Type B pancreatic cell (in vitro differentiated cells): ENCODE measurements around the gene RB1. TPM values are rescaled to one million over a fixed set of nuclear protein-coding genes. Genes with fewer than 3 reads are reported as not detected.

Source experiments
- DNase-seq: peaks from one replicate; pipeline ENCODE4 v3.0.0; 2021; ENCODE audit warnings: mixed read lengths; ENCODE audit not compliant: unreplicated experiment; ENCODE audit errors: extremely low spot score
- H3K27ac Mint-ChIP-seq: 2 replicates; pipeline ENCODE4 v1.8.0; 2021; ENCODE audit warnings: mild to moderate bottlenecking, mixed read lengths
- H3K27me3 Mint-ChIP-seq: 2 replicates; pipeline ENCODE4 v1.8.0; 2021; ENCODE audit warnings: mixed read lengths
- H3K36me3 Mint-ChIP-seq: 2 replicates; pipeline ENCODE4 v1.8.0; 2021; ENCODE audit warnings: mixed read lengths
- H3K4me1 Mint-ChIP-seq: one replicate; pipeline ENCODE4 v1.8.0; 2021; ENCODE audit warnings: mixed read lengths; ENCODE audit not compliant: unreplicated experiment
- H3K4me3 Mint-ChIP-seq: 2 replicates; pipeline ENCODE4 v1.8.0; 2021; ENCODE audit warnings: mild to moderate bottlenecking, mixed read lengths
- H3K9me3 Mint-ChIP-seq: 2 replicates; pipeline ENCODE4 v1.8.0; 2021; ENCODE audit warnings: mixed read lengths
- total RNA-seq: library from RNA; stranded (reverse); gene quantifications from 2 replicates; pipeline ENCODE4 v1.2.1, GENCODE V29; 2021; ENCODE audit warnings: low replicate concordance
- TF ChIP-seq, protein P1 (sequence below): fragments of 200-600 bp; sonication (generic); conservative IDR thresholded peaks from 2 replicates; pipeline ENCODE4 v1.5.0; 2021; ENCODE audit warnings: antibody characterized with exemption, mild to moderate bottlenecking

Gene RB1
- total RNA-seq, 1 donor from 2014 or later, result 26.6 TPM

DNA sequence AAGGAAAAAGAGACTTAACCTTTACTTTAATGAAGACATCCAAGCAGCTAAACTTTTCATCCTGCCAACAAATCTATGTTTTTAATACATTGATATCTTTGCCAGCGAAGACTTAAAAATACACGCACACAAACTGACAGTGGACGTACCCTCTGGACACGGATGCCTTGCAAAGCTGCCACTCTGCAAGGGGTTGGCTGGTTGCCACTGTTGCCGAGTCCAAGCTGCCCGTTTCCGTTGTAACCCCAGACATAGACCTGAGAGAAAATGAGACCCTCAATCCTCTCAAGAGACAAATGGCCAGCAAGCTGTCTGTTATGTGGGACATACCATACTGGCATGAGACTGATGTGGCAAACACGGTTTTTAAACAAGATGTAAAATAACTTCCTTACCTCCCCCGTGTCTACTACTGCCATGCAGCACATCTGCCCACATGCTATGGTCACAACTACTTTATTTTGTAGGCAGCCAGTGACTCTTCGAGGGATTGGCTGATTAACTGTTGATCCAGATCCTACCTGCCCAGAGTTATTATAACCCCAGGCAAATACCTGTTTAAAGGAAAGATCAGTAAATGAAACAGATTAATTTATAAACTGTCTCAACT, 208.2 kb downstream of the RB1 start:
- no peak overlapping the region for H3K4me3 Mint-ChIP-seq
- no peak overlapping the region for H3K27ac Mint-ChIP-seq
- no peaks in the 10 kb centered on the region for H3K9me3 Mint-ChIP-seq
- TF ChIP-seq, protein P1, sequence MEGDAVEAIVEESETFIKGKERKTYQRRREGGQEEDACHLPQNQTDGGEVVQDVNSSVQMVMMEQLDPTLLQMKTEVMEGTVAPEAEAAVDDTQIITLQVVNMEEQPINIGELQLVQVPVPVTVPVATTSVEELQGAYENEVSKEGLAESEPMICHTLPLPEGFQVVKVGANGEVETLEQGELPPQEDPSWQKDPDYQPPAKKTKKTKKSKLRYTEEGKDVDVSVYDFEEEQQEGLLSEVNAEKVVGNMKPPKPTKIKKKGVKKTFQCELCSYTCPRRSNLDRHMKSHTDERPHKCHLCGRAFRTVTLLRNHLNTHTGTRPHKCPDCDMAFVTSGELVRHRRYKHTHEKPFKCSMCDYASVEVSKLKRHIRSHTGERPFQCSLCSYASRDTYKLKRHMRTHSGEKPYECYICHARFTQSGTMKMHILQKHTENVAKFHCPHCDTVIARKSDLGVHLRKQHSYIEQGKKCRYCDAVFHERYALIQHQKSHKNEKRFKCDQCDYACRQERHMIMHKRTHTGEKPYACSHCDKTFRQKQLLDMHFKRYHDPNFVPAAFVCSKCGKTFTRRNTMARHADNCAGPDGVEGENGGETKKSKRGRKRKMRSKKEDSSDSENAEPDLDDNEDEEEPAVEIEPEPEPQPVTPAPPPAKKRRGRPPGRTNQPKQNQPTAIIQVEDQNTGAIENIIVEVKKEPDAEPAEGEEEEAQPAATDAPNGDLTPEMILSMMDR, result no peak
- DNase-seq, result no peak
- peaks cover 4% of the 10 kb centered on the region for H3K36me3 Mint-ChIP-seq
- H3K27me3 Mint-ChIP-seq, result no peaks in the 10 kb centered on the region
- no peaks in the 10 kb centered on the region for H3K4me1 Mint-ChIP-seq

DNA sequence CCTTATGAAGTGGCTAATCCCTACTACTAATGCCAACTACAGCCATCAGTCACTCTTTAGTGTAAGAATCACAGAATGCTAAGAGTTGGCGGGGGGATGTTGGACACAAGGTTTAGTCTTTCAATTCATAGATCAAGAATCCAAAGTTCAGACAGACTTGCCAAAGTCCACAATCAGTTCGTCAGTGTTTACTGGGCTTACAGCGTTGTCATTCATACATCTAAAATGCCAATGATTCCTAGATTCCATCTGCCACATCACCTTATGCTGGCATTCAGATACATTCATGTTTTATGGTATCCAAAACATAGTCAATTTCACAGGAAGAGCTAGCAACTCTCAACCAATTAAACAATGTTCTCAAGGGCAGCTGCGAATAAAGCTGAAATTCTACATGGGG, 211.2 kb downstream of the RB1 start:
- Mint-ChIP-seq H3K27me3 (no peaks in the 10 kb centered on the region), H3K4me1 (no peaks in the 10 kb centered on the region), H3K27ac (no peak overlapping the region), H3K4me3 (no peak overlapping the region), H3K9me3 (no peaks in the 10 kb centered on the region), H3K36me3 (peaks cover 4% of the 10 kb centered on the region)
- DNase-seq, result no peak
- TF ChIP-seq, protein P1, result no peak

DNA sequence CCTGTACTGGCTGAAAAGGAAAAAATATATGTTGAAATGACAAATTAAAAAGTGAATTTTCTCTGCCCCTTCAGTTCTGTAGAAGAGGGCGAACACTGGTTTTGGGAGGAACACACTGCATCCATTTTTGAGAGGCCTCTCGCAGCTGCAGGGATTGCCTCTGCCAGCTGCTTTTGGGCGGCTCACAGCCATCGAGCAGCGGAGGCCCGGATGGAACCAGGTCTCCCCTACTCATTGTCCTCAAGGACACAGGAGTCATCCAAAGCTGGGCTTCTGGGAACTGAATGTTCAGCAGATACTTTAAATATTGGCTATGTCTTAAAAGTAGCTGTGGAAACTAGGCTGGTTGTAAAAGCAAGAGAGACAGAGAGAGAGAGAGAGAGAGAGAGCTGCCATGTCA, 212.2 kb downstream of the RB1 start:
- TF ChIP-seq, protein P1, result no peak
- Mint-ChIP-seq H3K9me3 (no peaks in the 10 kb centered on the region), H3K4me3 (no peak overlapping the region), H3K4me1 (no peaks in the 10 kb centered on the region), H3K36me3 (peaks cover 4% of the 10 kb centered on the region), H3K27ac (no peak overlapping the region), H3K27me3 (no peaks in the 10 kb centered on the region)
- no peak for DNase-seq

DNA sequence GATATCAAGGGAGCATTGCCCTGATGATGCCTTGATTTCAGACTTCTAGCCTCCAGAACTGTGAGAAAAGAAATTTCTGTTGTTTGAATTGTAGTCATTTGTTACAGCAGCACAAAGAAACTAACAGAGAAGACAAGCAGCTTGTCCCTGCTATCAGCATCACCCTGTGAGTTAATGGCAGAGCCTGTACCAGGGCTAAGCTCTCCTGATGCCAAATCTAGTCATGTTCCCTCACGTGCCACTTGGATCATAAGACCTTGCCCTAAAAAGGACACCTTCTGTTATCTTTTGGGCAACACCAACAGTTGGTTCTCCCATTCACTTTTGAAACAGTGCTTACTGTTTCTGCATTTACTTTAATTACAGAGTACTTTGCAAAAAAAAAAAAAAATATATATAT, 214.5 kb downstream of the RB1 start:
- Mint-ChIP-seq H3K4me3 (no peak overlapping the region), H3K36me3 (peaks cover 4% of the 10 kb centered on the region), H3K27ac (no peak overlapping the region), H3K4me1 (no peaks in the 10 kb centered on the region), H3K9me3 (no peaks in the 10 kb centered on the region), H3K27me3 (no peaks in the 10 kb centered on the region)
- DNase-seq, result no peak
- TF ChIP-seq, protein P1, result no peak

DNA sequence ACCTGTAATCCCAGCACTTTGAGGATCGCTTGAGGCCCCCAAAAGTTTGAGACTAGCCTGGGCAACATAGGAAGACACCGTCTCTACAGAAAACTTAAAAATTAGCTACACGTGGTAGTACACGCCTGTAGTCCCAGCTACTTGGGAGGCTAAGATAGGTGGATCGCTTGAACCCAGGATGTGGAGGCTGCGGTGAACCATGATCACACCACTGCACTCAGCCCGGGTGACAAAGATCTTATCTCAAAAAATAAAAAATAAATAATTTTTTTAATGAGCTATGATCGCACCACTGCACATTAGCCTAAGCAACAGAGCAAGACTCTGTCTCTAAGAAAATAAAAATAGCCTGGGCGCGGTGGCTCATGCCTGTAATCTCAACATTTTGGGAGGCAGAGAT, 222.7 kb downstream of the RB1 start:
- Mint-ChIP-seq H3K4me1 (peaks cover 5% of the 10 kb centered on the region), H3K9me3 (no peaks in the 10 kb centered on the region), H3K27me3 (no peaks in the 10 kb centered on the region), H3K27ac (no peak overlapping the region), H3K4me3 (no peak overlapping the region), H3K36me3 (no peaks in the 10 kb centered on the region)
- no peak for DNase-seq
- TF ChIP-seq, protein P1, result no peak

DNA sequence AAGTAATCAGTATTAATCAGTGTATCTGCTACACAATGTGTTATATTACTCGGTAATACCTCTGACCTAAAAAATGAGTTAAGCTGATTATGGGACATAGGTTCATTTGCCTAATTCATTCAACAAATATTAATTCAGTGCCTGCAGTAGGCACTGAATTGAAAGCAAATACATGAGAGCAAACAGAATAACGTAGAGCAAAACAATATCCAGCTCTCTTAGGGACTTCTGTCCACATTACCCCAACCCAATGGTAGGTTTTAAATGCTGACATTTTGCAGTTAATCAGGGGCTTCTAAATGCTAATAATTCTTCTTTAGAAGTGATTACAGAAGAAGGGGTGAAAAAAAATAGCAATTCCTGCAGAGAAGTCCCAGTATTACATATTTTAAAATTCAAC, 224.4 kb downstream of the RB1 start:
- DNase-seq, result no peak
- Mint-ChIP-seq H3K27me3 (no peaks in the 10 kb centered on the region), H3K36me3 (no peaks in the 10 kb centered on the region), H3K4me1 (peaks cover 11% of the 10 kb centered on the region), H3K27ac (no peak overlapping the region), H3K9me3 (no peaks in the 10 kb centered on the region), H3K4me3 (no peak overlapping the region)
- TF ChIP-seq, protein P1, result no peak
